Neutrophil (primary cell): Measurements from ENCODE around the gene RTN4RL1.
"Not testable (repeated sequence)": the region's sequence is repeated elsewhere in the genome, so short reads cannot be mapped to it uniquely, and the experiment has no call there.

ENCODE experiments used
- H3K27ac ChIP-seq: fragments of 200-600 bp; sonication (generic); 2 replicates; pipeline ENCODE4 v1.5.1; 2016; ENCODE audit warnings: mild to moderate bottlenecking, moderate library complexity
- H3K27me3 ChIP-seq: fragments of 200-600 bp; sonication (generic); 2 replicates; pipeline ENCODE4 v1.6.0; 2016; ENCODE audit warnings: mild to moderate bottlenecking
- H3K36me3 ChIP-seq: fragments of 200-600 bp; sonication (generic); 2 replicates; pipeline ENCODE4 v1.5.1; 2017
- H3K4me1 ChIP-seq, 2 experiments: fragments of 200-600 bp in 1 of 2; sonication (generic) in 1 of 2; 1 replicate in 1 of 2; 2 replicates in 1 of 2; pipeline versions ENCODE4 v1.5.1 to v1.6.1; 2013 to 2016; ENCODE audit warnings: low read depth in 1 of 2, low read length in 1 of 2, mild to moderate bottlenecking in 1 of 2, moderate library complexity in 1 of 2; ENCODE audit not compliant: control insufficient read depth in 1 of 2, insufficient read depth in 1 of 2
- H3K4me3 ChIP-seq, 2 experiments: fragments of 200-600 bp in 1 of 2; sonication (generic) in 1 of 2; 1 replicate in 1 of 2; 2 replicates in 1 of 2; pipeline ENCODE4 v1.5.1; 2013 to 2016; ENCODE audit warnings: low read depth in 1 of 2, low read length in 1 of 2, mild to moderate bottlenecking in 1 of 2, moderate library complexity in 1 of 2
- H3K9me3 ChIP-seq: fragments of 200-600 bp; sonication (generic); 2 replicates; pipeline ENCODE4 v1.5.1; 2016
- CTCF ChIP-seq: fragments of 200-600 bp; sonication (generic); IDR thresholded peaks from 2 replicates; pipeline ENCODE4 v1.5.1; 2016; ENCODE audit warnings: antibody characterized with exemption

Gene RTN4RL1

GRCh38 chr17:2016494-2016893 lies 8.6 kb downstream of the RTN4RL1 start:
- no peak for TF ChIP-seq CTCF
- Histone ChIP-seq H3K36me3 (no peaks in the 10 kb centered on the region), H3K4me3 (no peak overlapping the region), H3K4me1 (no peaks in the 10 kb centered on the region), H3K9me3 (no peaks in the 10 kb centered on the region), H3K27ac (no peak overlapping the region), H3K27me3 (peaks cover 79% of the 10 kb centered on the region)

GRCh38 chr17:2015314-2015713 lies 9.8 kb downstream of the RTN4RL1 start:
- H3K36me3 ChIP-seq: no peaks in the 10 kb centered on the region
- no peak overlapping the region for H3K4me3 ChIP-seq
- H3K27ac ChIP-seq: no peak overlapping the region
- no peaks in the 10 kb centered on the region for H3K9me3 ChIP-seq
- H3K4me1 ChIP-seq: no peaks in the 10 kb centered on the region
- no peak for TF ChIP-seq CTCF
- peaks cover 76% of the 10 kb centered on the region for H3K27me3 ChIP-seq

GRCh38 chr17:2013994-2014317 lies 11.2 kb downstream of the RTN4RL1 start:
- Histone ChIP-seq H3K4me3 (no peak overlapping the region), H3K9me3 (no peaks in the 10 kb centered on the region), H3K4me1 (no peaks in the 10 kb centered on the region), H3K36me3 (no peaks in the 10 kb centered on the region), H3K27ac (no peak overlapping the region), H3K27me3 (peaks cover 64% of the 10 kb centered on the region)
- no peak for TF ChIP-seq CTCF

GRCh38 chr17:2013220-2013993 lies 11.7 kb downstream of the RTN4RL1 start:
- not testable (repeated sequence) for H3K27ac ChIP-seq, H3K4me3 ChIP-seq, H3K9me3 ChIP-seq, H3K4me1 ChIP-seq, H3K36me3 ChIP-seq
- H3K27me3 ChIP-seq: peaks cover 64% of the 10 kb centered on the region

- Histone ChIP-seq H3K27ac (no peak overlapping the region), H3K4me3 (no peak overlapping the region)
Observed at GRCh38 chr17:2012499-2012898, 12.6 kb downstream of the RTN4RL1 start.

More at GRCh38 chr17:2012499-2012898, 12.6 kb downstream of the RTN4RL1 start:
- Histone ChIP-seq H3K9me3 (no peaks in the 10 kb centered on the region), H3K36me3 (no peaks in the 10 kb centered on the region), H3K4me1 (no peaks in the 10 kb centered on the region), H3K27me3 (peaks cover 56% of the 10 kb centered on the region)
- no peak for TF ChIP-seq CTCF
